ENCODE measurements around the gene GALNT11.
"Not testable (repeated sequence)": the region's sequence is repeated elsewhere in the genome, so short reads cannot be mapped to it uniquely, and the experiment has no call there.

Gene GALNT11

DNA sequence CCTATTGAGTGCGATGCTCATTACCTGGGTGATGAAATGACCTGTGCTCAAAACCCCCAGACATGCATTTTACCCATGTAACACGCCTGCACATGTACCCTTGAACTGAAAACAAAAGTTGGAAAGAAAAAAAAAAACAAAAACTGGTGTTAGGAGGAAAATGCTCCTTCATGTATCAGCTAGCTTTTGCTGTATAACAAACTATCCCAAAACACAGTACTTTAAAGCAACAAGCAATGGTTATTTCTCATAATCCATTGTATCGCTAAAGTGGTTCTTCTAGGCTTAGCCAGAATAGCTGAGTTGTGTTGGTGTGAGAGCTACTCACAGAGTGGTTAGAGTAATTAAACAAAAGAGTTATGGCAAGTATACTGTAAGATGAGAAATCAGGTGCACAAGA is 12.2 kb upstream of the GALNT11 start:
- TF ChIP-seq, protein P1, sequence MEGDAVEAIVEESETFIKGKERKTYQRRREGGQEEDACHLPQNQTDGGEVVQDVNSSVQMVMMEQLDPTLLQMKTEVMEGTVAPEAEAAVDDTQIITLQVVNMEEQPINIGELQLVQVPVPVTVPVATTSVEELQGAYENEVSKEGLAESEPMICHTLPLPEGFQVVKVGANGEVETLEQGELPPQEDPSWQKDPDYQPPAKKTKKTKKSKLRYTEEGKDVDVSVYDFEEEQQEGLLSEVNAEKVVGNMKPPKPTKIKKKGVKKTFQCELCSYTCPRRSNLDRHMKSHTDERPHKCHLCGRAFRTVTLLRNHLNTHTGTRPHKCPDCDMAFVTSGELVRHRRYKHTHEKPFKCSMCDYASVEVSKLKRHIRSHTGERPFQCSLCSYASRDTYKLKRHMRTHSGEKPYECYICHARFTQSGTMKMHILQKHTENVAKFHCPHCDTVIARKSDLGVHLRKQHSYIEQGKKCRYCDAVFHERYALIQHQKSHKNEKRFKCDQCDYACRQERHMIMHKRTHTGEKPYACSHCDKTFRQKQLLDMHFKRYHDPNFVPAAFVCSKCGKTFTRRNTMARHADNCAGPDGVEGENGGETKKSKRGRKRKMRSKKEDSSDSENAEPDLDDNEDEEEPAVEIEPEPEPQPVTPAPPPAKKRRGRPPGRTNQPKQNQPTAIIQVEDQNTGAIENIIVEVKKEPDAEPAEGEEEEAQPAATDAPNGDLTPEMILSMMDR (IDR thresholded peaks at IDR 0.05; ENCODE audit: insufficient read depth, low read length, missing control alignments) = no peak
- POLR2A ChIA-PET = no interaction called here
- DNase-seq (ENCODE audit: low read depth, low spot score) = no peak

DNA sequence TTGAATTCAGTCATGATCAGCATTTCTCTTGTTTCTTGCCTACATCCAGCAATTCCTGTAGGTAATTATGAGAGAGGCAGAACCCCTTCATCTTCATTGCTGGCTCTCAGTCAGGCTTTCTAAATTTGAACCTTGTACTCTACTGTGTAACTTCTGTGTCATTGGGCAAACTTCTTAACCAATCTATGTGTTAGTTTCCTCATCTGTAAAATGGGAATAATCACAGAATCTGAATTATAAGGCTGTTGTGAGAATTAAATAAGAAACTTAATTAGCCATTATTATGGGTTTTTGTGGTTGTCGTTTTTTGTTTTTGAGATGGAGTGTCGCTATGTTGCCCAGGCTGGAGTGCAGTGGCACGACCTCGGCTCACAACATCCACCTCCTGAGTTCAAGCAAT is 11.5 kb upstream of the GALNT11 start:
- DNase-seq (ENCODE audit: low read depth, low spot score) = no peak
- CTCF ChIA-PET = interaction anchor here (2.2 kb wide), 1 partner anchor 12 kb away, joined by 7 read pairs; the partner anchor contains the start of gene GALNT11
- no peak overlapping the region for H3K4me3 ChIP-seq (ENCODE audit: low read depth, low read length)
- TF ChIP-seq, protein P1 (IDR thresholded peaks at IDR 0.05; ENCODE audit: insufficient read depth, low read length, missing control alignments) = no peak
- POLR2A ChIA-PET = no interaction called here

More for the DNA sequence above, 12.2 kb upstream of the GALNT11 start:
- CTCF ChIA-PET = interaction anchor here (2.2 kb wide), 1 partner anchor 12 kb away, joined by 7 read pairs; the partner anchor contains the start of gene GALNT11
- no peak overlapping the region for H3K4me3 ChIP-seq (ENCODE audit: low read depth, low read length)

DNA sequence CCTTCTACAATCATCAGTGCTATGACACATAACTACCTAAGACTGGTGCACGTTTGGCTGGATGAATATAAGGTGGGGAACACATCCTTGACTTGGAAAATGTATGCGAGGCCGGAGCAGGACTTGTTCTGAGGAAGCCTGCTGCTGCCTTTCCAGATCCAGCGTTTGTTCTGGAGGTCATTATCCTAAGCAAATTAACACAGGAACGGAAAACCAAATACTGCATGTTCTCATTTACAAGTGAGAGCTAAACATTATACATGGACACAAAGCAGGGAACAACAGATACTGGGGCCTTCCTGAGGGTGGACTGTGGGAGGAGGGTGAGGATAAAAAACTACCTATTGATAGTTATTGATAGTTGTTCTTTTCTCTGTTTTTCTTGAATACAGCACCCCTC is 10.8 kb upstream of the GALNT11 start:
- CTCF ChIA-PET = interaction anchor here (2.2 kb wide), 1 partner anchor 11 kb away, joined by 7 read pairs; the partner anchor contains the start of gene GALNT11
- DNase-seq (ENCODE audit: low read depth, low spot score) = no peak
- POLR2A ChIA-PET = no interaction called here
- TF ChIP-seq, protein P1 (IDR thresholded peaks at IDR 0.05; ENCODE audit: insufficient read depth, low read length, missing control alignments) = no peak
- H3K4me3 ChIP-seq (ENCODE audit: low read depth, low read length) = no peak overlapping the region

DNA sequence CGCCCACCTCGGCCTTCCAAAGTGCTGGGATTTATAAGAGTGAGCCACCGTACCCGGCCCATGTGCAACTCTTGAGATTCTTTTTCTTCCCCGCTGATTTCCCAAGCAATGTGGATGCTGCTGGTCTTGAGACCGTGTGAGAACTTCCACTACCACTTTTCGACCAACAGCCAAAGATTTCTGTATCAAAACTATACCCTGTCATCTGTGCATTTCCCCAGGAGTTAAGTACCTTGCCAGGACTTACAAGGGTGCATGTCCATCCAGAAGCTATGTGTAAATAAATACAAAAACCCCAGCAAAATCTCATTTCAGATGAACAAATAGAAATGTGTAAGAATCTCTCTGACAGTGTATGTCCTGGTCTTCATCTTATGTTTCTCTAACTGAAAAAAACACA is 9.9 kb upstream of the GALNT11 start:
- ChIA-PET CTCF (no interaction called here), POLR2A (no interaction called here)
- TF ChIP-seq, protein P1 (IDR thresholded peaks at IDR 0.05; ENCODE audit: insufficient read depth, low read length, missing control alignments) = no peak
- H3K4me3 ChIP-seq (ENCODE audit: low read depth, low read length) = no peak overlapping the region
- DNase-seq (ENCODE audit: low read depth, low spot score) = no peak

DNA sequence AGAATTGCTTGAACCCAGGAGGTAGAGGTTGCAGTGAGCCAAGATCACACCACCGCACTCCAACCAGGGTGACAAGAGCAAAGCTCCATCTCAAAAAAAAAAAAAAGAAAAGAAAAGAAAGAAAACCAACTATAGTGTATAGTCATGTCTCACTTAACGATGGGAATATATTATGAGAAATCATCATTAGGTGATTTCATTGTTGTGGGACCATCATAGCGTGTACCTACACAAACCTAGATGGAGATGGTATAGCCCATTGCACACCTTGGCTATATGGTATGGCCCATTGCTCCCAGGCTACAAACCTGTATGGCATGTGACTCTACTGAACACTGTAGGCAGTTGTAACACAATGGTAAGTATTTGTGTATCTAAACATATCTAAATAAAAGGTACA is 8.5 kb upstream of the GALNT11 start:
- TF ChIP-seq, protein P1 (IDR thresholded peaks at IDR 0.05; ENCODE audit: insufficient read depth, low read length, missing control alignments) = no peak
- no peak for DNase-seq (ENCODE audit: low read depth, low spot score)
- CTCF ChIA-PET = no interaction called here
- H3K4me3 ChIP-seq (ENCODE audit: low read depth, low read length) = no peak overlapping the region
- POLR2A ChIA-PET = interaction anchor here (0.6 kb wide), 1 partner anchor 197 kb away, joined by 3 read pairs; no protein-coding TSS in a partner anchor

DNA sequence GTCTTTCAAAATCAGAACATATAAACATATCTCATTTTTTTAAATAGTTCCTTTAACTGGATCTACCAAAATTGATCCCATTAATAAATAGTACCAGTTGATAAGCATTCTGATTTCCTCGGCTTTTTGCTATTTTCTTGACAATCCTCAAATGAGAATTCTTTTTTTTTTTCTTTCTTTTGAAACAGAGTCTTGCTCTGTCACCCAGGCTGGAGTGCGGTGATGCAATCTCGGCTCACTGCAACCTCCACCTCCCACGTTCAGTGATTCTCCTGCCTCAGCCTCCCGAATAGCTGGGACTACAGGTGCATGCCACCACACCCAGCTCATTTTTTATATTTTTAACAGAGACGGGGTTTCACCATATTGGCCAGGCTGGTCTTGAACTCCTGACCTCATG is 7.8 kb upstream of the GALNT11 start:
- CTCF ChIA-PET; H3K4me3 ChIP-seq (ENCODE audit: low read depth, low read length); DNase-seq (ENCODE audit: low read depth, low spot score); POLR2A ChIA-PET: not testable (repeated sequence)

DNA sequence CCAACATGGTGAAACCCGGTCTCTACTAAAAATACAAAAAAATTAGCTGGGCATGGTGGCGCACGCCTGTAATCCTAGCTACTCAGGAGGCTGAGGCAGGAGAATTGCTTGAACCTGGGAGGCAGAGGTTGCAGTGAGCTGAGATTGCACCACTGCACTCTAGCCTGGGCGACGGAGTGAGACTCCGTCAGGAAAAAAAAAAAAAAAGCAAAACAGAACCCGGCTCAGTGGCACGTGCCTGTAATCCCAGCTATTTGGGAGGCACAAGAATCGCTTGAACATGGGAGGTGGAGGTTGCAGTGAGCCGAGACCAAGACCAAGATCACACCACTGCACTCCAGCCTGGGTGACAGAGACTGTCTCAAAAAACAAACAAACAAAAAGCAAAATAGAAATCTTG is 3.7 kb upstream of the GALNT11 start:
- POLR2A ChIA-PET; H3K4me3 ChIP-seq (ENCODE audit: low read depth, low read length); DNase-seq (ENCODE audit: low read depth, low spot score): not testable (repeated sequence)
- CTCF ChIA-PET = interaction anchor here (0.7 kb wide), 1 partner anchor 239 kb away, joined by 3 read pairs; no protein-coding TSS in a partner anchor

All from AG04449 (cell line).